Right renal pelvis (tissue), 4 donors: ENCODE results near the gene UBE2E1. TPM values are rescaled to one million over a fixed set of nuclear protein-coding genes. Genes with fewer than 3 reads are reported as not detected.

Source experiments
- DNase-seq, 4 donors: peaks; one replicate each; pipeline ENCODE4 v3.0.0-alpha.2; 2013; ENCODE audit warnings: low read depth in 4 of 4, low spot score in 3 of 4, missing footprints in 1 of 4
- polyA plus RNA-seq, 4 donors: library from polyadenylated mRNA; unstranded; fragments of 120-200 nt; gene quantifications; one replicate each; pipeline ENCODE4 v1.2.1, GENCODE V29; 2013; ENCODE audit not compliant: insufficient read length in 4 of 4

UBE2E1 gene
- polyA plus RNA-seq, 4 donors = 144 to 181 (median 164) TPM

GRCh38 chr3:23817508-23818223 lies 11.9 kb downstream of the UBE2E1 start:
- no peak for DNase-seq

- DNase-seq = no peak
Measured at GRCh38 chr3:23819599-23820360, 14.0 kb downstream of the UBE2E1 start.

GRCh38 chr3:23820888-23821287 lies 15.1 kb downstream of the UBE2E1 start:
- DNase-seq = no peak

GRCh38 chr3:23821858-23822257 lies 16.1 kb downstream of the UBE2E1 start:
- DNase-seq = no peak

- DNase-seq = no peak
Measured at GRCh38 chr3:23822559-23822958, 16.8 kb downstream of the UBE2E1 start.

- no peak for DNase-seq
Measured at GRCh38 chr3:23823620-23824019, 17.9 kb downstream of the UBE2E1 start.

- no peak for DNase-seq
Measured at GRCh38 chr3:23824699-23825444, 19.1 kb downstream of the UBE2E1 start.

GRCh38 chr3:23825802-23826201 lies 20.0 kb downstream of the UBE2E1 start:
- DNase-seq = no peak

GRCh38 chr3:23826382-23827064 lies 20.8 kb downstream of the UBE2E1 start:
- no peak for DNase-seq

- DNase-seq = no peak
Measured at GRCh38 chr3:23829242-23829934, 23.6 kb downstream of the UBE2E1 start.

GRCh38 chr3:23830869-23831484 lies 25.2 kb downstream of the UBE2E1 start:
- DNase-seq = no peak

GRCh38 chr3:23831517-23832394 lies 26.0 kb downstream of the UBE2E1 start:
- no peak for DNase-seq

- DNase-seq = no peak
Measured at GRCh38 chr3:23832523-23832922, 26.8 kb downstream of the UBE2E1 start.

- DNase-seq = no peak
Measured at GRCh38 chr3:23834082-23834870, 28.5 kb downstream of the UBE2E1 start.

GRCh38 chr3:23835087-23835486 lies 29.3 kb downstream of the UBE2E1 start:
- no peak for DNase-seq

- DNase-seq = no peak
Measured at GRCh38 chr3:23835802-23836201, 30.0 kb downstream of the UBE2E1 start.

- no peak for DNase-seq
Measured at GRCh38 chr3:23836536-23837230, 30.9 kb downstream of the UBE2E1 start.
